NT2/D1 (cell line): ENCODE measurements around the gene PKD2.

ENCODE experiments used
- DNase-seq: peaks from one replicate; pipeline ENCODE4 v3.0.0-alpha.2; 2011; ENCODE audit warnings: low read depth, low spot score
- H3K27me3 ChIP-seq: 2 replicates; pipeline ENCODE4 v1.6.0; 2011; ENCODE audit warnings: mild to moderate bottlenecking; ENCODE audit not compliant: insufficient read length, insufficient read depth
- H3K36me3 ChIP-seq: 2 replicates; pipeline ENCODE4 v1.6.1; 2011; ENCODE audit warnings: mild to moderate bottlenecking, low read length, mixed read lengths; ENCODE audit not compliant: insufficient read depth, insufficient read length
- H3K4me1 ChIP-seq: 2 replicates; pipeline ENCODE4 v1.5.1; 2011; ENCODE audit not compliant: insufficient read depth, insufficient read length
- H3K4me3 ChIP-seq: 2 replicates; pipeline ENCODE4 v1.5.1; 2011; ENCODE audit warnings: low read depth; ENCODE audit not compliant: insufficient read length
- H3K9ac ChIP-seq: 2 replicates; pipeline ENCODE4 v1.6.0; 2011; ENCODE audit warnings: low read depth; ENCODE audit not compliant: insufficient read length
- H3K9me3 ChIP-seq: 2 replicates; pipeline ENCODE4 v1.5.1; 2011; ENCODE audit warnings: mild to moderate bottlenecking, low read length; ENCODE audit not compliant: insufficient read depth
- SUZ12 ChIP-seq: IDR thresholded peaks from 2 replicates; pipeline ENCODE4 v1.6.1; 2011; ENCODE audit not compliant: insufficient read length, insufficient read depth; ENCODE audit errors: extremely low read depth
- YY1 ChIP-seq: IDR thresholded peaks from 2 replicates; pipeline ENCODE4 v1.6.1; 2011; ENCODE audit not compliant: insufficient read length, insufficient read depth
- ZNF274 ChIP-seq: IDR thresholded peaks from 2 replicates; pipeline ENCODE4 v1.6.1; 2011; ENCODE audit warnings: mild to moderate bottlenecking, low read depth, low read length

PKD2 gene

DNA sequence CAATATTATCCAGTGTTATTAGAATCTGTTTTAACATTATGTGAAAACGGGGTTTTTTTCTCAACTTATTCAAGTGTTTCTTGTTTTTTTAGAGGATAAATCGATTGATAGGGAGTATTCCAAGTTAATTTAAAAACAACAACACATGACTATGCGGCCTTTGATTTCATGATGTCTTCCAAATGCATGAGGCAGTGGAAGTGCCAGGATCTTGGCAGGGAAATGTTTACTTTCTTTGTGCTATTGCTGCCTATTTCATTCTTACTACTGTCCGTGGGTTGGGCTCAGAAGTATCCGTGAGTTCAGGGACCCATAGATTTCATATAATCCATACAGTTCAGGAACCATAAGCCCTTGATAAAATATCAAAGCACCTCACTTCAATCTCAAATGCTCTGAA, 86.4 kb downstream of the PKD2 start:
- Histone ChIP-seq H3K4me3 (no peak overlapping the region), H3K9ac (no peak overlapping the region), H3K4me1 (no peaks in the 10 kb centered on the region), H3K27me3 (no peaks in the 10 kb centered on the region), H3K9me3 (no peaks in the 10 kb centered on the region), H3K36me3 (peaks cover 5% of the 10 kb centered on the region)
- no peak for TF ChIP-seq ZNF274
- no peak for TF ChIP-seq YY1
- TF ChIP-seq SUZ12, result no peak
- no peak for DNase-seq

DNA sequence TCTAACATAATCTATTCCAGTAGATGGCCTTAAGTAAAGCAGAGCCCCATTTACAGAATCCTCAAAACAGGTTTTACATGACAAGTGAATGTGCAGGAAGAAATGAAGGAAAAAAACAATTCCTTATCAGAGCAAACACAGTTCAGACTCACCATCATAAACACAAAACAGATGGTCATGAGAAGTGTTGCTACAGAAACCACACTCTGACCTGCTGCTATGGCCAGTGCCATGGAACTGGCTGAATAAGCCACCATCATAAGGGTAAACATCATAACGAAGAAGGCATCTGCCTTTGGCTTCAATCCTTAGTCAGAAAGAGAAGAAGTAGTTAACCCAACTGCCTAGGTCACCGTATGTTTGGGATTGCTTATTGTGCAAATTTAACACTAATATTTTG, 89.9 kb downstream of the PKD2 start:
- DNase-seq, result no peak
- TF ChIP-seq SUZ12, result no peak
- no peak for TF ChIP-seq YY1
- TF ChIP-seq ZNF274, result no peak
- Histone ChIP-seq H3K4me3 (no peak overlapping the region), H3K9ac (no peak overlapping the region), H3K9me3 (no peaks in the 10 kb centered on the region), H3K36me3 (peaks cover 5% of the 10 kb centered on the region), H3K27me3 (no peaks in the 10 kb centered on the region), H3K4me1 (no peaks in the 10 kb centered on the region)

DNA sequence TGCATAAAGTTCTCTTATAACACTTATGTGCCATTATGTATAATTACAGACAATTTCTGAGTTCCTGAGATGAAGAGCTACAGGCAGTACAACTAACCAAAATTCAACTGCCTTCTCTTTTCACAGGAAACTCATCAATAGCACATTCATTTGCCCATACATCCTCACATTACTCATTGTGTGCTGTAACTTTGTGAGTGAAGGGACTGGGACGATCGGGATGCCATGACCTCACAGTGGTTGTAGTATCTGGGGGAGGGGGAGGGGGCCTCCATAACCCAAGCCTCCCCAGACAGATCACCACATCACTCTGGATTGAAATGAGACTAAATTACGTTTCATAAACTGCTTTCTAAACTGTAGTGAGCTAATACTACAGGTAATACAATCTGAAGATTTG, 90.3 kb downstream of the PKD2 start:
- Histone ChIP-seq H3K4me3 (no peak overlapping the region), H3K9me3 (no peaks in the 10 kb centered on the region), H3K9ac (no peak overlapping the region), H3K27me3 (no peaks in the 10 kb centered on the region), H3K4me1 (no peaks in the 10 kb centered on the region), H3K36me3 (peaks cover 5% of the 10 kb centered on the region)
- TF ChIP-seq ZNF274 (no peak), YY1 (no peak)
- no peak for DNase-seq

DNA sequence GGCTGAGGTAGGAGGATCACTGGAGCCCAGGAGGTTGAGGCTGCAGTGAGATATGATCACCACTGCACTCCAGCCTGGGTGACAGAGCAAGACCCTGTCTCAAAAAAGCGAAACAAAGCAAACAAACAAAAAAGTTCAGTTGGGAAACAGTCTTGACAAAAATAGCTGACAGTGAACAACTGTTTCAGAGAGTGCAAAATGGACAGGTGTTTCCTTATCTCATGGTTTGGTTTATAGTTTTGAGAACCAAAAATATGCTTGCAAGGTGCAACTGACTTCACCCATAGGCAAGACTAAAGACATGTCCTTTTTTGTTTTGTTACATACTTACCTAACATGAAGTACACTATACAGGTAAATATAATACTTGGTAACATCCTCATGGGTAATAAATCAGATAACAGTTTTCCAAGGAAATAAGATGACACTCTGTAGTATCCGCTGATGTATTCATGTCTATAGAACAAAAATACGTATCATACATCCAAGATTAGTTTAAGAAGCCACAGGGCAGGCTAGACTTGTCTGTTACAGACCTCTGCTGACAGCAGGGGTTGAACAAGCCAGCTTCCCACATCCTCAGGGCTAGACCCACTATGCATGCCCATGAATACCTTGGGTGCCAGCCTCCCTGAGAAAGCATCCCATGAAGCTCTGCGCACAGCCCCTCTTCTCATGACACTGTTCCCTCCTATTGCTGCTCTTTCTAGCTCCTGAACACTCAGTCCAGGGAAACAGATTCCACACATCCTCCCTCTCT, 91.7 kb downstream of the PKD2 start:
- Histone ChIP-seq H3K4me3 (no peak overlapping the region), H3K9ac (no peak overlapping the region), H3K9me3 (no peaks in the 10 kb centered on the region), H3K27me3 (no peaks in the 10 kb centered on the region), H3K36me3 (peaks cover 5% of the 10 kb centered on the region), H3K4me1 (no peaks in the 10 kb centered on the region)
- TF ChIP-seq ZNF274, result no peak
- DNase-seq, result no peak

DNA sequence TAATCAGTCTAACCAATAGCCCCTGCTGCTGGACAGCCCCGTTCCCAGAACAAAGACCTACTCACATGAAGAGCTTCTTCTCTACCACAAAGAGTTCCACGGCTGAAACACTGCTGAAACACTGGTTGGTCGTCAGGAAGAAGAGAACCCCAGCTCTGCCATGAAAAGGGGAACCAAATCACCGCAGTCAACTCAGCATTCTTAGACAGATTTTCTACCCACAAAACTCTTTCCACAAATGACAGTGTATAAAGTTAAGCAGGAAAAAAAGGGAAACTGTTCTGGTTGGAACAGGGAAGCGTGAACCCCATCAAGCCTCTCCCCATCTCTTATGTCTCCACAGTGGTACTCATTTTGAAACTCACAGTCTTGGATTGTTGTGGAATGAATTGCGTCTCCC, 93.7 kb downstream of the PKD2 start:
- no peaks in the 10 kb centered on the region for H3K9me3 ChIP-seq
- DNase-seq, result no peak
- no peaks in the 10 kb centered on the region for H3K4me1 ChIP-seq
- H3K36me3 ChIP-seq, result peaks cover 3% of the 10 kb centered on the region
- no peak for TF ChIP-seq SUZ12
- TF ChIP-seq YY1, result no peak
- no peak for TF ChIP-seq ZNF274
- no peaks in the 10 kb centered on the region for H3K27me3 ChIP-seq
- no peak overlapping the region for H3K9ac ChIP-seq
- no peak overlapping the region for H3K4me3 ChIP-seq

DNA sequence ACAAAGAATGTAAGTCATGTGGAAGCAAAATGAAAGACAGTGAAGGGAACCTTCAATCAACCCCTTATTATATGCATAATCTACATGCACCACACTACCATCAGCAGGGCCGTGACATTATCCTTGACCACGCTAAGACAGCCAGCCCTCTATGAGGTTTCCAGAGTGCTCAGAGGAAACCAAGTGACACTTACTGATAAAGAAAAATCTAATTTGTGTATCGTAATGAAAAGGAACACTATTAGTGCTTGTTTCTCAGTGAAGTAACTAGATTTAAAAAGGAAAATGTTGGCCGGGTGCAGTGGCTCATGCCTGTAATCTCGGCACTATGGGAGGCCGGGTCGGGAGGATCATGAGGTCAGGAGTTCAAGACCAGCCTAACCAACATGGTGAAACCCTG, 94.6 kb downstream of the PKD2 start:
- no peak overlapping the region for H3K4me3 ChIP-seq
- DNase-seq, result no peak
- no peaks in the 10 kb centered on the region for H3K27me3 ChIP-seq
- H3K9me3 ChIP-seq, result no peaks in the 10 kb centered on the region
- no peak overlapping the region for H3K9ac ChIP-seq
- H3K4me1 ChIP-seq, result no peaks in the 10 kb centered on the region
- TF ChIP-seq ZNF274, result no peak
- no peak for TF ChIP-seq SUZ12
- H3K36me3 ChIP-seq, result peaks cover 3% of the 10 kb centered on the region

DNA sequence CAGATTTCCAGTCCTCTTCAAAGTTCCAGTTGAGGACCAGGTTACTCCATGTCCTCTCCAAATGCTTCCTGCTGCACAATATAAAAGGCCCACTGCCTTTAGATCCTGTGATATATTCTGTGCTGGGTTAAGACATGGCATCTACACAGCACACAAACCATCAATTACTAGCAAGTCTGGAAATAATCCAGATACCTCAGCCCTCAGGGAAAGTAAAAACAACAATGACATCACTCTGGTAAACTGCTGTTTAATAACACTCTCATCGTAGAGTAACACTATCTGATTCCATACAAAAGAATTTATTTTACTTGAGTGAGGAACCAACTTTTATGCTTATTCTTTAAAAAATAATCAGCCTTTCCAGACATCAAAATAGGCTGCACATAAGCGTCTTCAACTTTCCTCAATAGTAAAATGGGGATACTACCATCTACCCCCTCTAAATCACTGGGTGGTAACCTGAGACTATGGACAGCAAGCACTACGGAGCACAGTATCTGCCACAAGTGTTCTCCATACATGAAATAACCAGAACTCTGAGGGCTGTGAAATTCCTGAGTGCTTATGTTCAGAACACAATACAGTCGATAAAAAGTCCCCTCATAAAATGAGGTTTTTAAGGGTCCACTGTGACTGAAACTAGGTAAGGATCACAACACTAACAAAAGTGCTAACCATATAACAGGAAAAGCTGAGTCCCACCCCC, 97.6 kb downstream of the PKD2 start:
- DNase-seq, result no peak
- no peak overlapping the region for H3K4me3 ChIP-seq
- H3K9me3 ChIP-seq, result no peaks in the 10 kb centered on the region
- no peak overlapping the region for H3K9ac ChIP-seq
- TF ChIP-seq SUZ12 (no peak), YY1 (no peak), ZNF274 (no peak)
- no peaks in the 10 kb centered on the region for H3K4me1 ChIP-seq
- no peaks in the 10 kb centered on the region for H3K27me3 ChIP-seq
- no peaks in the 10 kb centered on the region for H3K36me3 ChIP-seq
